ENCODE results near the gene ATP2B2.
A peak's percentile ranks its signal among the peaks of the same experiment; 100 is the strongest.

The ATP2B2 gene

DNA sequence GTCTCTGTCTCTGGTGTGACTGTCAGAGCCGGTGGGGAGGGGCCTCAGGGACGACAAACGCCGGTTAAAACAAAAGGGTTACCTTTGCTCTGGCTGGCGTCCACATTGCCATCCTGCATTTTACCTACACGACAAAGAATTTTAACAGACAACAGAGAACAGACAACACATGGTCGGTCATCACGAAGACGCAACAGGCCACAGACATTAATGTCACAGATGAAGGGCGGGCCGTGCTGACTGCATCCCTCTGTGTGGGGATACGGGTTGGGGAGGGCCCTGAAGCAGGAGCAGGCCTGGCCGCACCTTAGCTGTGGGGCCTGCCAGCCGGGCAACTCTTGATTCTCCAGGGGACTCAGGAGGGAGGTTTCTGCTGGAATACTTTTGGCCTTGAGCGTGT lies 126.2 kb downstream of the ATP2B2 start:
- DNase-seq: no peak

DNA sequence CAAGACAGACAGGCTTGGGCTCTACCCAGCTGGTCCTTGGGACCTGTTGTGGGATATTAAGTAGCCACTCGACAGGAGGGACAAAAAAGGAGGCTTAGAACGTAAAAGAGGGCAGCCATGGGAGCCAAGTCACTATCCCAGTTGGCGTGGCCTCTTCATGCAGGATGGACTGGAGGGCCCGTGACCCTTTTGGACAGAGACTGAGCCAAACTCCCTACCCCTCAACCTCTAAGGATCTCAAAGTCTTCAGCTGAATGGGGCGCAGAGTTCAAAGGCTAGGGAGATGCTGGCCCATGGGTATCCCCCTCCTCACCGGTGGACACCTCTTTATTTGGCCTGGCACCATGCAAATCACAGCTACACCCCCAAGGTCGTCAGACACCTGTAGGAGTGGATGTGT lies 126.6 kb downstream of the ATP2B2 start:
- DNase-seq: no peak

DNA sequence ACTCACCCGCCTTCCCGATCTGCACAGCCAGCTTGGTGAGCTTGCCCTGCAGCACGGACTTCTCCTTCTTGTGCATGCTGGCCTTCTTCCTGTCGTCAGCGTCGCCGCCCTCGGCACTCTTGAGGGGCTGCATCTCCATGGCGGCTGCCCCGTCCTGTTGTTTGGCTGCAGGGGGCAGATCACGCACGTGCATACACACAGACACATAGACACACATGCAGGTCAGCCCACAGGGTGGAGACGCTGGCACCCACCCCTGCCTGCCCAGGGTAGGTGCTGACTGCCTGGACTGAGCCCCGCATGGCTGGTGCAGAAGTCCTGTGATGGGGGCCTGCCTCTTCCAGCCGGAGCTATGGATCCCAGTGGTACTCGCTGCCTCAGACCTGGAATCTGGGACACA lies 127.1 kb downstream of the ATP2B2 start:
- no peak for DNase-seq

DNA sequence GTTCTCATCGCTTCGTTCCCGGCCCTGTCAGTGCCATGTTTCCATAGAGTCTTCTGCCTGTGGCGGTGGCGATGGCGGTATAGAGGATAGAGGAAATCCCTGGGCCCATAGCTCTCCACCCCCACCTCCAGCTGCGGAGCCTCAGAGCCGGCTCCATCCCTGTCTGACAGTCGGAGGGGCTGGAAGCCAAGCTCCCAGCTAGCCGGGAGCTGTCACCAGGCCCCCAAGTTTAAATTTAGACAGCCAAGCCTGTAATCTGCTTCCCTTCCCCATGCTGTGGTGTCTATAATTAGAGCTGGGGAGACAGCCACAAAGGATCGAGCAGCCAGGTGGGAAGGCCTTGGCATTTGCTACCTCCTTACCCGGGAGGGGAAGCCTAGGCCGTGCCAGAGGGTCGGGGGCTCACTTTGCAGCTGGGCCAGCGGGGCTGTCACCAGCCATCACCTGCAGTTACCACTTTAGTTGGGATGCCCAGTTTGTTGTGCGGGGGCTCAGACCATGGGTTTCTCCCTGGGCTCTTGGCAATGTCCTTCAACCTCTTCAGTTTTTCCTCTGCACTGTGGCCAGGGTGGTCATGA lies 128.1 kb downstream of the ATP2B2 start:
- DNase-seq: peak in 1 of 2 donors; percentile 22

DNA sequence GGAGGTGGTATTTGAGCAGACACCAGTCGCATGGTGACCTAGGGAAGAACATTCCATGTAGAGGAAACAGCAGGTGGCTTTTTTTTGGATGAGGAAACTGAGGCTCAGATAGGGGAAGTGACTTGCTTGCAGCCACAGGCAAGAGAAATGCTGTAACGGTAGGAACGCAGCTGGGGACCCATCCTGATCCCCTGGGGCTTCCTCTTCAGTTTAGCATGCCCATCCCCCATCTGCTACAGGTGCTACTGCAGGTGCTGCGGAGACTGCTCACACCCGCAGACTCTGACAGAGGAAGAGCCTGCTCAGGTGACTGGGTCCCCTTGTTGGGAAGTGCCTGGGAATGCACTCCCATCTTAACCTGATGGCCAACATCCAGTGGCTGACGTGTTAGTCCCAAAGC lies 129.0 kb downstream of the ATP2B2 start:
- DNase-seq: no peak

DNA sequence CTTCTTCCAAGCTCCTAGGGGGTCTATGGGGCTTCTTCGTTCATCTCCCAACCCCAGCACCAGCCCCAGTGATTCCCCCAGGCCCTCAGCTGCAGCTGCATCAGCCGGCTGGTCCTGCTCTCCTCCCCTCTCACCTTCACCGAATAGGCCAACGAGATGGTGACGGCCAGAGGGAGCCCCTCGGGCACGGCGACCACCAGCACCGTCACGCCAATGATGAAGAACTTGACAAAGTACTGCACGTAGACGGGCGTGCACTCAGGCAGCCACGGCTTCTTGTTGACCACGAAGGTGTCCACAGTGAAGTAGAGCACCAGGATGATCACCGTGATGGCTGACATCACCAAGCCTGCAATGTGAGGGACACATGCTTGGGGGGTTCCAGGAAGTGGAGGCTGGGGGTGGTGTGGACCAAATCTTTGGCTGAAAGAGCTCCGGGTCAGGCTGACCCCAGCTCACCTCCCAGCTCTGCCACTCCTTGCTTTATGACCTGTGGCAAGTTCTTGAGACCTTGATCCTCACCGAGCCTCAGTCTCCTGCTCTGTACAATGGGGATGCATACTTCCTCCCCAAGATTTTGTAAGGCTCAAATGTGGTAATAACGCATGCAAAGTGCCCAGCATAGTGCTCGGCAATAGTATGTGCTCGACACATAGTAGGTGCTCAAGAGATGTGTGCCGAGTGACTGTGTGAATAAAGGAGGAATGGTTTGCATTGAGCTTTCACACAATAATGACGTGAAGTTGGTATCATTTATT lies 129.9 kb downstream of the ATP2B2 start:
- DNase-seq: no peak

DNA sequence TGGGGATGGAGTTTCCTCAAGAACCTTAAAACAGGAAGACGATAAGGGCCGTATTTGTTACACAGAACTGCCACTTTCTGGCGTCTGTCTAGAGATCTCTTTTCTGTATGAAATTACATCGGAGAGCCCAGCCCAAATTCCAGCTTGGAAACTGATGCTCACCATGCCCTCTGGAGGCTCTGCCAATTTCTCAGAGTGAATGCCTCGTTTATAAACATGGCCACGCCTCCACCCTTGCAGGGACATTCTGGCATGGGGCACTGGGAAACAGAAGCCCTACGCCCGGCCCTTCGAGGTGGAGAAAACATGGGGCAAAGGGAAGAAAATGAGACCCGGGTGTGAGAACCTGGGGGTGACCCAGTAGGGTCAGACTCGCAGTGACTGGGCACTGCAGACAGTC lies 131.1 kb downstream of the ATP2B2 start:
- peak in 1 of 2 donors; percentile 31 for DNase-seq

DNA sequence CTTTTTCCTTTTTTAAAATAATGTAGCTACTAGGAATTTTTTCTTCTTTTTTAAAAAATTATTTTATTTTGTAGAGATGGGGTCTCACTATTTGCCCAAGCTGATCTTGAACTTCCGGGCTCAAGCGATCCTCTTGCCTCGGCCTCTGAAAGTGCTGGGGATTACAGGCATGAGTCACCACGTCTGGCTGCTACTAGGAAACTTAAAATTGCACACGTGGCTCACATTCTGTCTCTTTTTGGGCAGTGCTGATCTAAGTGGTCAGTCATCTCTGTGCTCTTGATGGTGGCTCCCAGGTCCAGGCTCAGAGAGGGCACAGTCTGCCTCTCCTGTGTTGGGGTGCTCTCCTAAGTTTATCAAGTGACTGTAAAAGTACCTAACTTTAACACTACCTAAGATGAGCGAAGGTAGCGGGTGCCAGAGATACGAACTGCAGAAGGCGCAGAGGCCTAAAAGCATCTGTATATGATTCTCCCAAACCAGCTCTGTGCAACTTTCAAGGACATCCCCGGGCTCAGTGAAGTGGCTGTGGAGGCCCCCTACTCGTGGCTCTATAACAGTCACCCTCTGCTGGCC lies 131.6 kb downstream of the ATP2B2 start:
- DNase-seq: no peak

DNA sequence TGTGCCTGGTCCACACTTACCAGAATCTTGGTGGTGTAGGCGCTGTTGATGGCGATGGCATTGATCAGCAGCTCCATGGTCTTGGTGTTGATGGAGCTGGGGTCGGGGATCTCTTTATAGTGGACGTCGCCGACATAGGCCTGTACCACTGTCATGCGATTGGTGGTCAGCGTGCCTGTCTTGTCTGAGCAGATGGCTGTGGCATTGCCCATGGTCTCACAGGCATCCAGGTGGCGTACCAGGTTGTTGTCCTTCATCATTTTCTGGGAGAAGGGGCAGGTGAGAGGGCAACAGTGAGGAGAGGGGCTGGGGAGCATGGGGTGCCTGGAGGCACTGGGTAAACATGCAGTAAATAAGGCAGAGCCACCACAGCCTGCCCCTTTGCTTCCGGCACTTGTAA lies 133.6 kb downstream of the ATP2B2 start:
- DNase-seq: no peak

DNA sequence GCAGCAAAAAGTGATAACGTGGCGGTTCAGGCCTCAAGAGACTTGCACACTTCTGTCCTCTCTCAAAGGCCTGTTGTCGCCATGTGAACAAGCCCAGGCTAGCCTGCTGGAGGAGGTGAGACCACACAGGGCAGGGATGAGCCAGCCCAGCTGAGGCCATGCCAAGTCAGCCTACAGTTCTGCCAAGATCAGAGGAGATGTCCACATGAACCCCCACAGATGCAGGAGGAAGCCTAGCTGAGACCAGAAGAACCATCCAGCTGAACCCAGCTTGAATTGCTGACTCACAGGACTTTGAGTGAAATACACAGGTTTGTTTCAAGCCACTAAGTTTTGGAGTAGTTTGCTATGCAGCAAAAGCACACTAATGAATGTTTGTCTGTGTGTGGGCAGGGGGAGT lies 134.2 kb downstream of the ATP2B2 start:
- no peak for DNase-seq

DNA sequence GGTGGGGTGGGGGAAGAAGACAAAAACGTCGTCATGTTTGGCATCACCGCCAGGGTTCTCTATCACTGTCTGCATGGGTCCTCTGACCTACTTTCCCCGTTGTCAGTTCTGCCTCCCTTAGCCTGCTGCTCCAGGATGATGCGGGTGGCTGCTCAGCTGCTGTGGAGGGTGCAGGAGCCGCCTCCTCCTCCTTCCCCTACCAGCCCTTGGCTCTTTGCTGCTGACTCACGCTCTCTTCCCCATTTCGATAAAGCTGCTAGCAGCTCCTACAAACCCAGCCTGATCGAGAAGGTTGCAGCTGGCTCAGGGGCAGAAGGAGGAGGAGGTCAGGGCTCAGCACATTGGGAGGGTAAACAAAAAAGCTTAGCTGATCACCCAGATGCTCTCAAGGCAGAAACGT lies 135.0 kb downstream of the ATP2B2 start:
- DNase-seq: peak in 1 of 2 donors; percentile 30

DNA sequence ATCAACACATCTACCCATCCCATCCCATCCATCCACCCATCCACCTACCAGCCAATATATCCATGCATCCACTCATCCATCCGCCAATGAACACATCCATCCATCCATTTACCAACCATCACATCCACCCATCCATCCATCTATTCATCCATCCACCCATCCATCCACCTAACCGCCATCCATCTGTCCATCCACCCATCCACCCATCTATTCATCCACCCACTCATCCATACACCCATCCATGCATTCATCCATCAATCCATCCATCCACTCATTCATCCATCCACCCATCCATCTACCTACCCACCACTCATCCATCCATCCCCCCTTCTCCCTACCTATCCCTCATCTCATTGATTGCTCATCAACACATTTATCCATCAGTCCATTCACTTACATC lies 136.9 kb downstream of the ATP2B2 start:
- DNase-seq: no peak

DNA sequence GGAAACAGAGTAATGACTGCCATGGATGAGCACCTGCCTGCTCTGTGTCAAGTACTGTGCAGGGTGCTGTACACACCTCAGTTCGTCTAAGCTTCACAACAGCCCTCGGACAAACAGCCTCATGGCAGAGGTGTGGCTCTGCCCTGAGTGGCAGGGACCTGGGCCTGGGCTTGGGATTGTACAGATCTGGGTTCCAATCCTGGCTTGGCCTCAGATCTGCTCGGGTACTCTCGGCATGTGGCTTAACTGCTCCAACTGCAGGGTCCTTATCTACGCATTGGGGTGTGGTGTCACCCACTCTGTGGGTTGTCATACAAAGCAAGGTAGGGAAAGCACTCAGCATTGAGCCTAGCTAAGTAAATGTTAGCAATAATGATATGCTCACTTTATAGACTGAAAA lies 137.9 kb downstream of the ATP2B2 start:
- DNase-seq: no peak

DNA sequence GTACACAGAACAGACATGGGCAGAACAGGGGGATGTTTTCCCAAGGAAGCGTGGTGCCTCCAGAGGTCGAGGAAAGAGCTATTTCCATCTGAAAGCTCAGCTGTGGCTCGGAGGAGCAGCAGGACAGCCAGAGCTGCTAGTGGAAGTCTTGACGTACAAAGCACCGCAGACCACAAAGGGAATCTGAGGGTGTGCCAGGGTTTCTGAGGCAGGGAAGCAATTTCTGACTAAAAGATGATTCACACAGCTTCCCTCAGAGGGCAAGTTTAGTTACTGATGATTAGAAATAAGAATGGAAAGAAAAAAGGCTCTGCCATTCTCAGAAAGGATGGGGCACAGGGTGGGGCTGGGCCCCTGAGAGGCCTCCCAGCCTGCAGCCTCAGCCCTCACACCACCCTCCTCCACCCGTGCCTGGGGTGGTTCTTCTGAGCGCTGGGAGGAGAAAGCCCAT lies 138.7 kb downstream of the ATP2B2 start:
- DNase-seq: no peak

DNA sequence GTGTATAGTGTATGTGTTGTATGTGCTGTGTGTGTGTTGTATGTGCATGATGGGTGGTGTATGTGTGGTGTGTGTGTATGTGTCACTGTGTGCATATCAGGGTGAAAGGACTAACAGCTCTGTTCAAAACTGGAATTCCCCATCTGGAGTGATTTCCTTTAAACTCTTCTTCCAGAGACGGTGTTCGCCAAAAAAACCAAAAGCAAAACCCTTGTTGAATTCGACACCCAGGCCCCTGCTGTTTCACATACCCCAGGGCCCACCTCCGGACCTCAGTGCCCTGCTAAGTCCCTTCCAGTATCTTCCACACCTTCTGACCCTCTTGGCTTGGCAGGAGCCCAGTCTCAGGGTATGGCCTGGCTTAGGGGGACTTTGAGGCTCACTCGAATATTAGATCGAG lies 139.6 kb downstream of the ATP2B2 start:
- no peak for DNase-seq

DNA sequence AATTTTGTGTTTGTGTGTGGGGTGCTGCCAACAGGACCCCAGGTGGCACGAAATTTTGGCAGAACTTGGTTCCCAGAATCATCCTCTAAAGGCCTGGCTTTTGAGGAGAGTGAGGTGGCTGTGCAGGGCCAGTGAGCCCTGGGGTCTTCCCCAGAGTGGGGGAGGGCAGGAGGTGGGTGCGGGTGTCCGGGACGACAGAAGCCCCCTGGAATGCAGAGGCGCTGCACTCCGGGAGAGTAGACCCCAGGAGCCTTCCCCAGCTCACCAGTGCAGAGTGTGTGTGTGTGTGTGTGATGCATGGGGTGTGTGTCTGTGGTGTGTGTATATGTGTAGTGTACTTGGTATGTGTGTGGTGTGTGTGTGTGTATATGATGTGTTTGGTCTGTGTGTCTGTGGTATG lies 140.1 kb downstream of the ATP2B2 start:
- no peak for DNase-seq

DNA sequence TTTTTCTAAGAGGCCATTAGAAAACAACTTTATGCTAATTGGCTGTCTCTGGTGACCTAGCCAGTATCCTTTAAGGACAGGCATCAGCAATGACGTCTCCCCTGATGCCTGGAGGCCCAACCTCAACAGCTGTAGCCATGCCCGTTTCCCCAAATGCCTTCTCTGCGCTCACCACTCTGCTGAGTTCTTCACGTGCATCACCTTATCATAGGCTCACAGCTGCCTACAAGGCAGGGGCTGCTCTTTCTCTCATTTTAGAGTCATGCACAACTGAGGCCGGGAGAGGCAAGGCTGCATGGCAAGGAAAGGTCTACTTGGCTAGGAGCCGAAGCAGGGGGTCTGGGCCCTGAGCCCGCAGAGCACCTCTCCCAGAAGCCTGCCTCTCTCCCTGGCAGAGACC lies 140.6 kb downstream of the ATP2B2 start:
- DNase-seq: no peak

DNA sequence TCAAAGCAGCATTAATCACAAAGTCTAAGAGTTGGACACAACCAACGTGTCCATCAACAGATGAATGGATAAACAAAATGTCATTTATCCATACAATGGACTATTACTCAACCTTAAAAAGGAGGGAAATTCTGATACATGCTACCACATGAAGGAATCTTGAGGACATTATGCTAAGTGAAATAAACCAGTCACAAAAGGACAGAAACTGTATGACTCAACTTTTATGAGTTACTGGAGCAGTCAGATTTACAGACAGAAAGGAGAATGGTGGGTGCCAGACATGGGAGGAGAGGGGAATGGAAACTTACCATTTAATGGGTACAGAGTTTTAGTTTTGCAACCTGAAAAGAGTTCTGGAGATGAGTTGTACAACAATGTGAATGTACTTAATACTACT lies 141.5 kb downstream of the ATP2B2 start:
- DNase-seq: no peak

DNA sequence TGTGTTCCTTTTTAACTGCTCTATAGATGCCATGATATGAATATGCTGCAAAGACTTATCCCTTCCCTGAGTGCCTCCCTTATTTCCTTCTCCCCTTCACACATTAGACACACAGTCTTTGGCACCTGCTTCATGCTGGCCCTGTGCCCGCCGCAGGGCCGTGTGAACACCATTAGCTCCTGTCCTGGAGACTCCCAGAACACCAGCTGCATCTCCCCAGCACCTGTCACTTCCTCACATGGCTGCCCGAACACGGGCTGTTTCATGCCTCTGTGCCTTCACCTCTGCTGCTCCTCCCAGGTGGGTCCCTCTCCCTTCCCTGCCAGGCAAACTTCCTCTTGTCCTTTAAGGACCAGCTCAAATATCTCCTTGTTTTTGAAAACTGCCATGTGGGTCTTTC lies 144.0 kb downstream of the ATP2B2 start:
- no peak for DNase-seq

DNA sequence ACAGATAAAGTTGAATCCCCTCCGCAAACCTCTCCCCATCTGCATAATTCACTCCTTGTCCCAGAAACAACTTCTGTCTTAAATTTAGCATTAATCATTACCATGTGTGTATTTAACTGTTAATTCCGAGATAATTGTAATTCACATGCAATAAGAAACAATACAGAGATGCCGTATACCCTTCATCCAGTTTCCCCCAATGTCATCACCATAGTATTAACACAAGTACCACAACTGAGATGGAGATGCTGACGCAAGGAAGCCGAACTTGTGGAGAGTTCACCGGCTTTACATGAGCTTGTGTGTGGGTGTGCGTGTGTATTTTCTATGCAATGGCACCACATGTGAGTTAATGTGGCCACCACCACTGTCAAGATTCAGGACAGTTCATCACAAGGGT lies 144.9 kb downstream of the ATP2B2 start:
- DNase-seq: no peak

DNA sequence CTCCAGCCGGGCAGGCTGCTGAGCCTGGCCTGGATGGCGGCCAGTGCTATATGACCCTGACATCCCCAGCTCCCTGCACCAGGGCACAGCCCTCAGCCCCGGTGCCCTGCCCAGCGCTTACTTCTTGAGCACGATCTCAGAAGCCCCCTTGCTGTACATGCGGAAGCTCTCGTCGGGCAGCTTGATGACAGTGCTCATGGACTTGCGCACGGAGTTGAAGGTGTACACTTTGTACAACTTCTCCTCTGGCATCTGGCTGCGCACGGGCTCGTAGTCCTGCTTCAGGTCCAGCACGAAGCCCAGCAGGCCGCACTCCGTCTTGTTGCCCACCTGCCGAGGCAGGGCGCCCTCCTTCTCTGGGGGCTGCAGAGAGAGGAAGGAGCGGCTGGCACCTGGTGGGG lies 145.6 kb downstream of the ATP2B2 start:
- no peak for DNase-seq

DNA sequence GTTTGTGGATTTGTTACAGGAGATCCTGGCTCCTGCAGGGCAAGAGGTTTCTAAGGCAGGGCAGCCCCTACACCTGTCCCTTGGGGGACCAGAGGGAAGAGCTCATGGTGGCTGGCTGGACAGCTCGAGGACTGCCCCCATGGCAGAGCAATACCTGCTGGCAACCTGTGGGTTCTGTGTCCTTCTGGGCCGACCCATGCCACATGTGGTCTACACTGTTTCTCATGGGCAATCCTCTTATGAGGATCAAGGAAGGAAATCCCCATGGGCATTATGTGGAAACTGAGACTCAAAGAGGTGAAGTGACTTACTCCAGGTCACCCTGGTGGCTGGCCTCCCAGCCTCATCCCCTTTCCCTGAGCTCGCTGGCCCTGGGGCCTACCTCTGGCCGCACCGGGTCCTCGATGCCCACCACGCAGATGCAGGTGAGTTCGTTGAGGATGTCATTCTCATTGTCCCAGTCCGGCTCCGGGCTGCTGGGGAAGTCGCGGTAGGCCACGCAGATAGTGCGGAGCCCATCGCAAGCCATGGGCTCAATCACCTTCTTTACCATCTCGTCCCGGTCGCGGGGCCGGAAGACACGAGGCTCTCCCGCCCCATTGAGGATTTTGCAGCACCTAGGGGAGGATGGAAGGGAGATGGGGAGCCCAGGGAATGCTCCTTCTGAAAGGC lies 146.9 kb downstream of the ATP2B2 start:
- DNase-seq: no peak

DNA sequence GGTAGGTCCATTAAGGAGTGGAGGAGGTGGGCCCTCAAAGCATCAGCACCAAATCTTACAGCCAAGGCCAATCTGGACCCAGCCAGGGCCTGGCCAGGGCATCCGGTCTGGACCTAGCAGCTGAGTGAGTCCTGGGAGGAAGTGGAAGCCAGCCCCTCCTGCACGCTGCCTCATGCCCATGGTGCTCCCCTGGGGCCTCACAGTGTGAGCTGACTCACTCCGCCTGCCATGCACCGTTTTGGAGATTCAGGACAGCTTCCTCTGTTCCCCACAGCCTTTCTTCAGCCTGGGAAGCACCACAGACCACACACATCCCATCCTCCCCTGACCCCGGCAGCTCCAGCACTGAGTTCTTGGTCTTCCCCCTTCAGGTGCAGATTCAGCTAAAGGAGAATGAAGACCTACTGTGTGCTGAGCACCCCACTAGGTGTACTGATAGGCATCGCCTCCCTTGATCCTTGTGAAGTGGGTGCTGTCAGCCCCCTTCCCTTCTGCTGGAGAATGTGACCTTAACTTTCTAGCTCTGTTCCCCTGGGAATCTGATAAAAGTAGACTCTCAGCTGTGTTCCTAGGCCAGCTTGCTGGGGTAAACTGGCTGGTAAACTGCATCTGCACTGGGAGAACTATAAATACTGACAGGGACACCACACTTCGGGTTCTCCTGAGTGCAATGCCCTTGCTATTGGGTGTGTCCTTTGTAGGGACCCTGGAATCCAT lies 147.6 kb downstream of the ATP2B2 start:
- DNase-seq: no peak

Measured in hippocampal formation (tissue), 2 donors.